Measurements from ENCODE around the gene EMC8. TPM values are rescaled to one million over a fixed set of nuclear protein-coding genes. Genes with fewer than 3 reads are reported as not detected.

Gene EMC8
- total and polyA plus RNA-seq, 4 donors = 12.0 to 12.4 (median 12.2) TPM

DNA sequence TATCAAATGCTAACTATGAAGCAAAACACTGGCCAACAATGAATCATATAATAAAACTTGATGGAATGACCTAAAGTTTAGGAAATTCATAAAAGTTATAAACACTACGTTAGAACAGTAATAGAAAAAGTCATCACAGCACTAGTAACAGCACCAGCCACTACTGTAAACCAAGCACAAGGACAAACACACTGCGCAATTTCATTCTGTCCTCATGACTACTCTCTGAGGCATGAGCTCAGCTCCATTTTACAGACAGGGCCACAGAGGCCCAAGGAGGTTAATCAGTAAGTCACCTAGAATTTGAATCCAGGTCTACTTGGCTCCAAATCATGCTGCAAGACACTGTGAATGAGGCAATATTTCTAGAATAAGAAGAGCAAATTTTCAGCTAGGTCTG, 13.4 kb downstream of the EMC8 start:
- Histone ChIP-seq H3K9ac (ENCODE audit: low read depth in 1 of 2, low read length in 2 of 2) (no peak overlapping the region), H3K27me3 (ENCODE audit: control insufficient read depth in 4 of 4, insufficient read depth in 4 of 4, low read length in 3 of 4) (no peaks in the 10 kb centered on the region), H3K36me3 (ENCODE audit: control insufficient read depth in 4 of 4, insufficient read depth in 3 of 4, low read depth in 1 of 4, low read length in 3 of 4) (peaks cover 7 to 30% (median 17%) of the 10 kb centered on the region in 4 donors), H3K4me3 (ENCODE audit: low read depth in 1 of 3, low read length in 3 of 3) (no peak overlapping the region), H3K9me3 (ENCODE audit: control insufficient read depth in 4 of 4, low read length in 3 of 4) (no peaks in the 10 kb centered on the region), H3K27ac (ENCODE audit: low read depth in 1 of 2, low read length in 2 of 2) (no peak overlapping the region), H3K4me1 (ENCODE audit: control insufficient read depth in 4 of 4, insufficient read depth in 4 of 4, low read length in 3 of 4) (peaks cover 3 to 18% (median 13%) of the 10 kb centered on the region in 4 donors)
- TF ChIP-seq TAF1 (conservative IDR thresholded peaks at IDR 0.05) = no peak
- TF ChIP-seq RAD21 (IDR thresholded peaks at IDR 0.05) = no peak
- TF ChIP-seq SP1 (IDR thresholded peaks at IDR 0.05) = no peak
- no peak for TF ChIP-seq HNF4A (conservative IDR thresholded peaks at IDR 0.05)
- no peak for TF ChIP-seq EGR1 (IDR thresholded peaks at IDR 0.05; ENCODE audit: low read depth in 2 of 2)
- TF ChIP-seq HNF4G (IDR thresholded peaks at IDR 0.05) = no peak
- TF ChIP-seq, protein P1, sequence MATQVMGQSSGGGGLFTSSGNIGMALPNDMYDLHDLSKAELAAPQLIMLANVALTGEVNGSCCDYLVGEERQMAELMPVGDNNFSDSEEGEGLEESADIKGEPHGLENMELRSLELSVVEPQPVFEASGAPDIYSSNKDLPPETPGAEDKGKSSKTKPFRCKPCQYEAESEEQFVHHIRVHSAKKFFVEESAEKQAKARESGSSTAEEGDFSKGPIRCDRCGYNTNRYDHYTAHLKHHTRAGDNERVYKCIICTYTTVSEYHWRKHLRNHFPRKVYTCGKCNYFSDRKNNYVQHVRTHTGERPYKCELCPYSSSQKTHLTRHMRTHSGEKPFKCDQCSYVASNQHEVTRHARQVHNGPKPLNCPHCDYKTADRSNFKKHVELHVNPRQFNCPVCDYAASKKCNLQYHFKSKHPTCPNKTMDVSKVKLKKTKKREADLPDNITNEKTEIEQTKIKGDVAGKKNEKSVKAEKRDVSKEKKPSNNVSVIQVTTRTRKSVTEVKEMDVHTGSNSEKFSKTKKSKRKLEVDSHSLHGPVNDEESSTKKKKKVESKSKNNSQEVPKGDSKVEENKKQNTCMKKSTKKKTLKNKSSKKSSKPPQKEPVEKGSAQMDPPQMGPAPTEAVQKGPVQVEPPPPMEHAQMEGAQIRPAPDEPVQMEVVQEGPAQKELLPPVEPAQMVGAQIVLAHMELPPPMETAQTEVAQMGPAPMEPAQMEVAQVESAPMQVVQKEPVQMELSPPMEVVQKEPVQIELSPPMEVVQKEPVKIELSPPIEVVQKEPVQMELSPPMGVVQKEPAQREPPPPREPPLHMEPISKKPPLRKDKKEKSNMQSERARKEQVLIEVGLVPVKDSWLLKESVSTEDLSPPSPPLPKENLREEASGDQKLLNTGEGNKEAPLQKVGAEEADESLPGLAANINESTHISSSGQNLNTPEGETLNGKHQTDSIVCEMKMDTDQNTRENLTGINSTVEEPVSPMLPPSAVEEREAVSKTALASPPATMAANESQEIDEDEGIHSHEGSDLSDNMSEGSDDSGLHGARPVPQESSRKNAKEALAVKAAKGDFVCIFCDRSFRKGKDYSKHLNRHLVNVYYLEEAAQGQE (IDR thresholded peaks at IDR 0.05) = no peak
- TF ChIP-seq NR2F2 (IDR thresholded peaks at IDR 0.05) = no peak
- no peak for TF ChIP-seq JUND (IDR thresholded peaks at IDR 0.05)
- TF ChIP-seq, protein P2, sequence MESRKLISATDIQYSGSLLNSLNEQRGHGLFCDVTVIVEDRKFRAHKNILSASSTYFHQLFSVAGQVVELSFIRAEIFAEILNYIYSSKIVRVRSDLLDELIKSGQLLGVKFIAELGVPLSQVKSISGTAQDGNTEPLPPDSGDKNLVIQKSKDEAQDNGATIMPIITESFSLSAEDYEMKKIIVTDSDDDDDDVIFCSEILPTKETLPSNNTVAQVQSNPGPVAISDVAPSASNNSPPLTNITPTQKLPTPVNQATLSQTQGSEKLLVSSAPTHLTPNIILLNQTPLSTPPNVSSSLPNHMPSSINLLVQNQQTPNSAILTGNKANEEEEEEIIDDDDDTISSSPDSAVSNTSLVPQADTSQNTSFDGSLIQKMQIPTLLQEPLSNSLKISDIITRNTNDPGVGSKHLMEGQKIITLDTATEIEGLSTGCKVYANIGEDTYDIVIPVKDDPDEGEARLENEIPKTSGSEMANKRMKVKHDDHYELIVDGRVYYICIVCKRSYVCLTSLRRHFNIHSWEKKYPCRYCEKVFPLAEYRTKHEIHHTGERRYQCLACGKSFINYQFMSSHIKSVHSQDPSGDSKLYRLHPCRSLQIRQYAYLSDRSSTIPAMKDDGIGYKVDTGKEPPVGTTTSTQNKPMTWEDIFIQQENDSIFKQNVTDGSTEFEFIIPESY (IDR thresholded peaks at IDR 0.05) = no peak
- TF ChIP-seq, protein P3, sequence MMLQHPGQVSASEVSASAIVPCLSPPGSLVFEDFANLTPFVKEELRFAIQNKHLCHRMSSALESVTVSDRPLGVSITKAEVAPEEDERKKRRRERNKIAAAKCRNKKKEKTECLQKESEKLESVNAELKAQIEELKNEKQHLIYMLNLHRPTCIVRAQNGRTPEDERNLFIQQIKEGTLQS (IDR thresholded peaks at IDR 0.05) = no peak
- no peak for TF ChIP-seq YY1 (IDR thresholded peaks at IDR 0.05)
- TF ChIP-seq RXRA (IDR thresholded peaks at IDR 0.05) = no peak
- no peak for TF ChIP-seq FOXA1 (IDR thresholded peaks at IDR 0.05)
- DNase-seq (ENCODE audit: low spot score) = no peak
- 98% methylated on average over 2 of the region's 2 CpGs for WGBS

DNA sequence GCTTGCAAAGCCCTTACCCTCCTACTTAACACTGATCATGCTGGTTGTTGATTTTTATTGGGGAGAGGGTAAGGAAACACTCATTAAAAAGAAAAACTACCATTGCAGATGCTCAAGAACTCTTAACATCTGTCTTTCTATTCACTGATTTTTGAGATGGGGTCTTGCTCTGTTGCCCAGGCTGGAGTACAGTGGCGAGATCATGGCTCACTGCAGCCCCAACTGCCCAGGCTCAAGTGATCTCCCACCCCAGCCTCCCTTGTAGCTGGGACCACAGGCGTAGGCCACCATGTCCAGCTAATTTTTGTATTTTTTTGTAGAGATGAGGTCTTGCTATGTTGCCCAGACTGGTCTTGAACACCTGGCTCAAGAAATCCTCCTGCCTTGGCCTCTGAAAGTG, 14.5 kb downstream of the EMC8 start:
- Histone ChIP-seq H3K9ac (ENCODE audit: low read depth in 1 of 2, low read length in 2 of 2) (no peak overlapping the region), H3K4me3 (ENCODE audit: low read depth in 1 of 3, low read length in 3 of 3) (no peak overlapping the region), H3K27me3 (ENCODE audit: control insufficient read depth in 4 of 4, insufficient read depth in 4 of 4, low read length in 3 of 4) (no peaks in the 10 kb centered on the region), H3K36me3 (ENCODE audit: control insufficient read depth in 4 of 4, insufficient read depth in 3 of 4, low read depth in 1 of 4, low read length in 3 of 4) (peaks cover 15 to 41% (median 21%) of the 10 kb centered on the region in 4 donors), H3K4me1 (ENCODE audit: control insufficient read depth in 4 of 4, insufficient read depth in 4 of 4, low read length in 3 of 4) (peaks cover 3 to 19% (median 13%) of the 10 kb centered on the region in 4 donors), H3K27ac (ENCODE audit: low read depth in 1 of 2, low read length in 2 of 2) (no peak overlapping the region), H3K9me3 (ENCODE audit: control insufficient read depth in 4 of 4, low read length in 3 of 4) (no peaks in the 10 kb centered on the region)
- 97% methylated on average over 2 of the region's 2 CpGs for WGBS
- DNase-seq (ENCODE audit: low spot score) = no peak
- no peak for TF ChIP-seq RXRA (IDR thresholded peaks at IDR 0.05)
- TF ChIP-seq, protein P2 (IDR thresholded peaks at IDR 0.05) = no peak
- no peak for TF ChIP-seq RAD21 (IDR thresholded peaks at IDR 0.05)
- TF ChIP-seq NR2F2 (IDR thresholded peaks at IDR 0.05) = no peak
- TF ChIP-seq FOXA2 (IDR thresholded peaks at IDR 0.05) = no peak
- TF ChIP-seq FOXA1 (IDR thresholded peaks at IDR 0.05) = no peak
- TF ChIP-seq, protein P4, sequence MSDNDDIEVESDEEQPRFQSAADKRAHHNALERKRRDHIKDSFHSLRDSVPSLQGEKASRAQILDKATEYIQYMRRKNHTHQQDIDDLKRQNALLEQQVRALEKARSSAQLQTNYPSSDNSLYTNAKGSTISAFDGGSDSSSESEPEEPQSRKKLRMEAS (IDR thresholded peaks at IDR 0.05) = no peak
- TF ChIP-seq GABPA (IDR thresholded peaks at IDR 0.05 in 1 of 2, conservative IDR thresholded peaks at IDR 0.05 in 1 of 2) = no peak
- TF ChIP-seq JUND (IDR thresholded peaks at IDR 0.05) = no peak
- no peak for TF ChIP-seq HNF4A (conservative IDR thresholded peaks at IDR 0.05)

Measured in liver (tissue), 9 donors.